ENCODE measurements around the gene TMEM244. TPM values are rescaled to one million over a fixed set of nuclear protein-coding genes. Genes with fewer than 3 reads are reported as not detected.
"Not testable (repeated sequence)": the region's sequence is repeated elsewhere in the genome, so short reads cannot be mapped to it uniquely, and the experiment has no call there.

TMEM244 gene
- total RNA-seq = not detected

GRCh38 chr6:129860908-129861665, at the start of gene TMEM244:
Gene TMEM244, minus strand, starts transcription at chr6:129861315. Its CDS starts 127 bp downstream, at chr6:129861188.
- DNase-seq = no peak

- no peak for DNase-seq
Observed at GRCh38 chr6:129908858-129909257, 47.7 kb upstream of the TMEM244 start.

- no peak for DNase-seq
Observed at GRCh38 chr6:129908356-129908755, 47.2 kb upstream of the TMEM244 start.

GRCh38 chr6:129906515-129907077, 45.5 kb upstream of the TMEM244 start:
- DNase-seq = no peak

- DNase-seq = no peak
Observed at GRCh38 chr6:129903082-129903481, 42.0 kb upstream of the TMEM244 start.

- no peak for DNase-seq
Observed at GRCh38 chr6:129902681-129903080, 41.6 kb upstream of the TMEM244 start.

- no peak for DNase-seq
Observed at GRCh38 chr6:129901910-129902309, 40.8 kb upstream of the TMEM244 start.

- DNase-seq = no peak
Observed at GRCh38 chr6:129895692-129896091, 34.6 kb upstream of the TMEM244 start.

GRCh38 chr6:129894921-129895320, 33.8 kb upstream of the TMEM244 start:
- no peak for DNase-seq

- no peak for DNase-seq
Observed at GRCh38 chr6:129893640-129894039, 32.5 kb upstream of the TMEM244 start.

- DNase-seq = no peak
Observed at GRCh38 chr6:129890701-129891100, 29.6 kb upstream of the TMEM244 start.

GRCh38 chr6:129890164-129890563, 29.0 kb upstream of the TMEM244 start:
- DNase-seq = no peak

- no peak for DNase-seq
Observed at GRCh38 chr6:129889580-129889979, 28.5 kb upstream of the TMEM244 start.

- DNase-seq = no peak
Observed at GRCh38 chr6:129886401-129887155, 25.5 kb upstream of the TMEM244 start.

- no peak for DNase-seq
Observed at GRCh38 chr6:129884211-129884610, 23.1 kb upstream of the TMEM244 start.

- no peak for DNase-seq
Observed at GRCh38 chr6:129882510-129883023, 21.5 kb upstream of the TMEM244 start.

GRCh38 chr6:129877894-129878293, 16.8 kb upstream of the TMEM244 start:
- not testable (repeated sequence) for DNase-seq

GRCh38 chr6:129875610-129876520, 14.8 kb upstream of the TMEM244 start:
- DNase-seq = no peak

GRCh38 chr6:129874837-129875236, 13.7 kb upstream of the TMEM244 start:
- DNase-seq = no peak

- no peak for DNase-seq
Observed at GRCh38 chr6:129872586-129872985, 11.5 kb upstream of the TMEM244 start.

GRCh38 chr6:129871221-129871620, 10.1 kb upstream of the TMEM244 start:
- DNase-seq = no peak

- DNase-seq = no peak
Observed at GRCh38 chr6:129867403-129867802, 6.3 kb upstream of the TMEM244 start.
